A204.1 (cell line): Measurements from ENCODE around the gene FOXP2.
A peak's percentile ranks its signal among the peaks of the same experiment; 100 is the strongest.
"Not testable (repeated sequence)": the region's sequence is repeated elsewhere in the genome, so short reads cannot be mapped to it uniquely, and the experiment has no call there.

Source experiments
- FAIRE-seq: peaks from 2 replicates; lab custom pipeline; 2012; peaks lifted over from hg19 to GRCh38; lab: Jason Lieb, UNC

Gene FOXP2

DNA sequence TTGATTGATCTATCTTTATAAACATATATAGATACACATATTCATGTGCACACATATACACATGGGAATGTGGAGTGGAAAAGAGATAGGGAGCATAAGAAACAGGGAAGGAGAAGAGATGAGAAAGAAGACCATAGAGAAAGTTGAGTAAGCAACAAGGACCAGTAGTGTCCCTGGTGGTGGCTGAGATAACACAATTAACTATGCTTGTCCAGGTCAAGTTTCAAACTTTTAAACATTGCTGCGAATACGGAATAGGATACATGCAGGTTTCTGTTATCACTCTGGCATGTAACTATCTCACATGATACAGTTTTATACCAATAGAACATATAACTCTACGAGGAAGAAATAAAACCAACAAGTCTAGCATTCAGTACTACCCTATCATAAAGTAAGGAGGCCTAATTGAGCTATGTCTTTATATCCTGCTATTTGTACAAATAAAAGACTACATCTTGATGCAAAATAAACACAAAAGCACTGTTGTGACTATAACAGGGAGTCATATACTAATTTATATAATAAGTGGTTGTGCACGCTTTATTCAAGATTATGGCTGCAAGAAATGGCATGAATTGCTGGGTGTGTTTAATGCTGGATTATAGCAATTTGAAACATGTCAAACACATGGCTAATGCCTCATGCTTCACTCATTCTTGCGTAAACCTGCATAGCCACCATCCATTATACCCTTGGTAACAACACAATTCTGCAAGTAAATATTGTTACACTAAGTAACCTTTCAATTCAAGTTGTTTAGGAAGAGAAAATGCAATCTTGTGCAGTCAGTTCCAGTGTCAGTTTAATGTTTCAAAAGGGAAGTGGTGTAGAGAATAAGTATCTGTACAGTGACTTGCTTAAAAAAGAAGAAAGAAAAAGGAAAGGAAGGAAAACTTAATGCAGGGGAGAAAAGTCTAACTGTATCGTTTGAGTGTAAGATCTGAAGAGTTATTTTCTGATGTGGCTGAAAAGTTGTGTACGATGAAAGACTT is 8.2 kb downstream of the FOXP2 start:
- no peak for FAIRE-seq

DNA sequence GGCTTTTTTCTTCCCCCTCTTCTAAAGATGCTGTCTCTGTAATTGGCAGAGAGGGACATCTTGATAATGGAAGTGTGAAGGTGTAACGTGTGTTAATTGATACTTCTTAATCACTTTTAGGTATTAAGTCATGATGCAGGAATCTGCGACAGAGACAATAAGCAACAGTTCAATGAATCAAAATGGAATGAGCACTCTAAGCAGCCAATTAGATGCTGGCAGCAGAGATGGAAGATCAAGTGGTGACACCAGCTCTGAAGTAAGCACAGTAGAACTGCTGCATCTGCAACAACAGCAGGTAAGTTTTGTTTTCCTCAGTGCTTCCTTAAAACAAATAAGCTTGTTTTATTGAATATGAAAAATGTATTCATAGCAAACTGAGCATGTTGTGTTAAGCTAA is 11.8 kb downstream of the FOXP2 start:
- FAIRE-seq = no peak

DNA sequence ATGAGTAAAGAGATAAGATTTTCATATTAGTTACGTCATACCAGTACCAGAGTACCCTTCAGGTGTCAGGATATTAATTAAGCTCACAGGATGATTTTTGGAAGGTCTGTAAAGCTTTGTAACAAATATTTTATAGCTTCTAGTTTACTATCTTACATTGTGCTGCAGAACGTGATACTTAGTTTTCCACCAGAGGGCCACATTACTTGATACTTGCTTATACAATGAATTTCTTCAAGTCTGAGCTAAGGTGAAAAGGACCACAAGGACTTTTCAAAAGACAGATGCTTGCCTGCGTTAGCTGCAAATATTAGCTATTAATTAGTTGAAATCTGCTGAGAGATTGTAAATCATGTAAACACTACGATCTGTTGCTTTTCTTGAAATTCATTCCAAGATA is 12.2 kb downstream of the FOXP2 start:
- peak; percentile 96 for FAIRE-seq

DNA sequence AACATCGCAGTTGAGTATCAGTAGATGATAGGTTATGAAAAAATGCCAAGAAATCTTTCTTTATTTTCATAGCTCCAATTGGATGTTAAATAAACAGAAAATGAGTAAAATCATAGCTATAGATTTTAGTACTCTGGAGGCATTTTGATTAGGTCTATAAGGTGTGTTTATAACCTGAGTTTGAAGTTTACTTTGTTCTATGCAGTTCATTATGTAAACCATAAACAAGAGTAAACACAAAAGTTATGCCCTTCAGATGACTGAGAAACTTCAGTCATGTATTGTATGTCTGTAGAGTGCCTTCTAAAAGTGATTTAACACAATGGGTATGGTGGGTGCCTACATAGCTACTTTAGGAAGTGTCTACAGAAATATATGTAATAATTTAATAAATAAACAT is 13.6 kb downstream of the FOXP2 start:
- FAIRE-seq = peak; percentile 23

DNA sequence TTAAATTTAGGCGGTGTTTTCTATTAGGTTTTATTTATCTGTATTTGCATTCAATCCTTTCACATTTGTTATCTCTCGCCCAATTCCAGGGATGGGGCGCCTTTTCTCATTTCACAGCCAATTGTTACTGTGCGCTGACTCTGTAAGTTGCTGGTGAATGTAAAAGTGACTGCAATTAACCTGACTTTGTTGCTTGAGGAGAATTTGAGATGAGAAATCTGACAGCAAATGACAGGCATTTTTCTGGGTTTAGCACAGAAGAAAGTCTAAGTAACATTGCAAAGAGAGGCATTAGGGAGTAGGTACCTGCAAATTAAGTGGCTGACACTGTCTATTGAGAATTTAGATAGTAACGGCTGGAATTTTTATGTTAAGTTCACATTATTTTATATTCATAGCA is 16.6 kb downstream of the FOXP2 start:
- FAIRE-seq = no peak

DNA sequence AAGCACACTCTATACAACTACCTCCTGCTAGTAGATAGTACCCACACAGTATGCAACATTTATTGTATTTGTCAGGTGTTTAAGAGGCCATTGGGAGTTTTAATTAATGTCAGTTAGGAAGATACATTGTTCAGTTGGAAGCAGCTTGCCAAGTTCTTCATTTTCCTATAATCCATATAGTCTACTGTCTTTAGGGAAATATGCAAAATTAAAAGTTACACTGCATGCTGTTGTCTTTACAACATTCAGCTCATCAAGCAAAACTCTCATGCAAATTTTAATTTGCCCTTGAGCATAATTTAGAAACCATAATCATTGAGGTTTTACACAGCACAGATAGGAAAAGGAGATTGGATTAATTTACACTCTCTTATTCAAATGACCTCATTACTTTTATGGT is 17.4 kb downstream of the FOXP2 start:
- FAIRE-seq = no peak

DNA sequence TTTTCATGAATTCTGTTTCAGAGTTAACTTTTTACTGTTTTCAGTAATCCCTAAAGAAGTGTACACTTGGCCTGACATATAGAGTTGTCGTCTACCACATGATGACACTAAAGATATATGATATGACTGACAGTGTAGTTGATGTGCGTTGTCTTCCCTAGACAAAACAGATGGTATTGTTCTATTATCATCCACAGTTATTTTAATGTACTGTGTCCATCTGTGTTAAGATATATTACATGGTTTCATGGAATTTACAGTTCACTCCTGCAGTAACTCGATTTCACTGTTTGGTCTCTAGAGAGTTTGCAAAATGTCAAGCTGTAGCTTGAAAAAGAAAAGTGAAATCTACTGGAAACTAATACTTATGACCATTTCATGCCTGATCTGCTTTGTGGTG is 18.1 kb downstream of the FOXP2 start:
- FAIRE-seq = no peak

DNA sequence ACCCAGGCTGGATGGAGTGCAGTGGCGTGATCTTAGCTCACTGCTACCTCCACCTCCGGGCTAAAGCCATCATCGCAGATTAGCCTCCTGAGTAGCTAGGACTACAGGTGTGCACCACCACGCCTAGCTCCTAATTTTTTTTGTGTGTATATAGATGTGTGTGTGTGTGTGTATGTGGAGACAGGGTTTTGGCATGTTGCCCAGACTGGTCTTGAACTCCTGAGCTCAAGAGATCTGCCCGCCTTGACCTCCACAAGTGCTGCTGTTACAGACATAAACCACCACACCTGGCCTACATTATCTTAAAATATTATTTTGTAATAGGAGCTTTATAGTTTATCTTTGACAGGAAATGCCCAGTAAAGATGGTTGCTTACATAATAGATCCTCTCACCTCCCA is 25.0 kb downstream of the FOXP2 start:
- FAIRE-seq = no peak

DNA sequence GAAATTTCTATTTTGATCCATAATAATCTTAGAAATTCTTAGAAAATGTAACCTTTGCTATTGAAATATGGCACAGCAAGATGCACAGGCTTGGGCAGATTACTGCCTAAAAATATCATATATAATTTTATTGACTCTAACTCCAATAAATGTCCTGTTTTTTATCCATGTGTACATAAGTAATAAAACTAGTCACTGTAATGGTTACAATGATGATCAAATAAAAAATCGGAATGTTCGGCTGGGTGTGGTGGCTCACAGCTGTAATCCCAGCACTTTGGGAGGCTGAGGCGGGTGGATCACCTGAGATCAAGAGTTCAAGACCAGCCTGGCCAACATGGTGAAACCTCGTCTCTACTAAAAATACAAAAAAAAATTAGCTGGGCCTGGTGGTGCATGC is 26.3 kb downstream of the FOXP2 start:
- not testable (repeated sequence) for FAIRE-seq

DNA sequence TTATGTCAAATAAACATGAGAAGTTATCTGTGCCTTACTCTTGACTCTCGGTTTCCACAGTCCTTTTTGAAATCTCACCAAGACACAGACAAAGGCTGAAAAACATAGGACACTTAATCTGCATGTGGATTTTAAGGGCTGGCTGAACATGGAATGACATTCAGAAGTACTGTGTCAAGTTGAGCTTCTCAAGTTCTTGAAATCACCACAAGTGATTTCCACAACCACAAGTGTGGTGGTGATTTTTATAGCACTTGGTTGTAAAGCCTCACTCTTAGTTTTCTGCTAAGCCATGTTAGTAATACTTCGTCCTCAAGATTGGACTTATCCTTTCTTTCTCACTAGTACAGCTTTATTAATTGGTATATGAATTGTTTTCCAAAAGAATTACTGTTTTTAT is 29.6 kb downstream of the FOXP2 start:
- no peak for FAIRE-seq

DNA sequence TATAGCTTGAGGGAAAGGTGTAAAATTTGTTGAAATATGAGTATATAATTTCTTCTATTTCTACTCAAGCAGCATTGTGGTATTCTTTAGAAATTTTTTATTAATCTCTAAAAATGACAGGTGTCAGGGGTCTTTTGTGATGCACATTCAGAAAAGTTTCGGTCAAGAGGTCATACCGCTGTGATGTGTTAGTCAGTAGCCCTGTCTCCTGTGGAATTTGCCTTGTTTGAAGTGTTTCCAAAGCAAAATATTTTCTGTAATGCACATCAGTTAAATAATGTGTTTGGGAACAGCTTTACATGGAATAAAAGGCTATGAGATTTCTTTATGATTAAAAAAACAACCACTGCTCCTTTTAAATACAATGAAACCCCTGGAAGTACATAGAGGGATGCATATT is 35.8 kb downstream of the FOXP2 start:
- no peak for FAIRE-seq

DNA sequence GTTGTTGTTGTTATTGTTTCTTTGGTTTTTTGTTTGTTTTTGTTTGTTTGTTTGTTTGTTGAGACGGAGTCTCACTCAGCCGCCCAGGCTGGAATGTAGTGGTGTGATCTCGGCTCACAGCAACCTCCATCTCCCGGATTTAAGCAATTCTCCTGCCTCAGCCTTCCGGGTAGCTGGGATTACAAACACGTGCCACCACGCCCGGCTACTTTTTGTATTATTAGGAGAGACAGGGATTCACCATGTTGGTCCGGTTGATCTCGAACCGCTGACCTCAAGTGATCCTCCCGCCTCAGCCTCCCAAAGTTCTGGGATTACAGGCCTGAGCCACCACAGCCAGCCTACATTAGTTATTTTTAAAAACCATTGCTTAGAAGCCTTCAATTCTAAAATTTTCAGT is 45.0 kb downstream of the FOXP2 start:
- FAIRE-seq = no peak

DNA sequence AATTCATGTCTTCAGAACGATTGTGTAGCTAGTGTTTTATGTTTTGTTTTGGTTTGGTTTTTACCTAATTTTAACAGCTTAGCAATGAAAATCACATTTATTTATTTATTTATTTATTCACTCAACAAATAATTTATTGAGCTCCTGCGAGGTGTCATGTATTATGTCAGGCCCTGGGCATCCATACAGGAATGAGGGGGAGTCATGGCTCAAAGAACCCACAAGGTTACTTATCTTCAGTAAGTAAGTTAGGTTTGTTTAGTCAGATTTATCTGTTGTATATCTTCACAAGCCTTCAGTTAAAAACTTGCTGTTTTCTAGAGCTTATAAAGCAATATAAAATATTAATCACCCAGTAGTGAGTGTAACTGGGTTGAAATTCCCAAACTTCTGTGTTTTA is 45.4 kb downstream of the FOXP2 start:
- FAIRE-seq = no peak

DNA sequence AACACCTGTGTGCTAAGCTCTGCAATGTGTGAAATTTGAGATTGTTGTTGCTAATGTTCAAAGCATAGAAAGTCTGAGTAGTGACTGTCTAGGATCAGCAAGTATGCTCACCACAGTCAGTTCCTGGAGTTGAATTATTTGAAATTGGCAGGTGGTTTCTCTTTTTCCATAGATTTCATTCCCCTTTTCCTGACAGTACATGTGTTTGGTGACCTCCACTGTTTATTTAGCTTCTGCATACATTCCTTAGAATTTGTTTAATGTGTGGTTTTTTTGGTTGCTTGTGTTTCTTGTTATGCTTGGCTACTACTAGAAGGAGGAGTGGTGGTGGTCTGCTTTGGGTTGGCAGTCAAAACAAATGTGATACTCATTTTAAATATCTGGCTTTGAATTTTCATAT is 52.3 kb downstream of the FOXP2 start:
- no peak for FAIRE-seq

DNA sequence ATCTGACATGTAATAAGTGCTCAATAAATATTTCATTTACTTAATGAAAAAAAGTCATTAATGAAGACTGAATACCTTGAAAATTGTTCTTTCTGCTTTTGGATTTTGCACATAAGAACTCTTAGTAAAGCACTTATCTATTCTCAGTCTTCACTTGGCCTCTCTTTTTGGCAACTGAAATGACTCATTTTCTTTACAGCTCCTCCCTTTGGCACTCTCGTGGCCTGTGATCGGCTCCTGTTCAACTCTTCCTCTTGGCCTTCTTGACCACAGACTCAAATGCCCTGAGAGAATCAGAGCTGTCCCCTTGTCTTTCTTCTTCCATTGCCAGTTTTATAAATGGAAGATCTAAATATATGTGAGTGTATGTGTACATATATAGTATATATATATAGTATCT is 54.2 kb downstream of the FOXP2 start:
- no peak for FAIRE-seq

DNA sequence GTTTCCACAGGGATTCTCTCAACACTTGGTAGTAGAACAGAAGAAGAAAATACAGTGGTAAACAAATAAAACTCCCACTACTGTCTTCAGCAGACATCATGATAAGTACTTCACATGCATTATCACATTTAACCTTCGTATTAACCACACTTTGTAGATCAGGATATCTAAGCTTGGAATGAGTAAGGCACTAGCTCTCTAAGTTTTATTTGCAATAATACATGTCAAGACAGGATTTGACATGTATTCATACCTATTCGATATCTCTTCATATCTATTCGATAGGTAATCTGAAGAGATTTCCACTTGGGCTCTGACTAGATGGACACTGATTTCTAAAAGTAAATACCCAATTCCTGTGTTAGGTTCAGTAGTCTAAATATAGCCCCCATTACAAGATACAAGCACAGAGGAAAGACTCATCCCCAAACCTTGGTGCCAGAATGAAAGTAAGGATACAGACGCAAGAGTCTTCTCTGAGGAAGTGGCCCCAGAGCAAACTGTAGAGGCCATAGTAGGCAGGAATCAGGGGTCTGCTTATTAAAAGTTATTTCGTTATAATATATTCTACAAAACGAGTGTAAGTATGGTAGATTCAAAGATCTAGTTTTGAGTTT is 58.4 kb downstream of the FOXP2 start:
- FAIRE-seq = no peak

DNA sequence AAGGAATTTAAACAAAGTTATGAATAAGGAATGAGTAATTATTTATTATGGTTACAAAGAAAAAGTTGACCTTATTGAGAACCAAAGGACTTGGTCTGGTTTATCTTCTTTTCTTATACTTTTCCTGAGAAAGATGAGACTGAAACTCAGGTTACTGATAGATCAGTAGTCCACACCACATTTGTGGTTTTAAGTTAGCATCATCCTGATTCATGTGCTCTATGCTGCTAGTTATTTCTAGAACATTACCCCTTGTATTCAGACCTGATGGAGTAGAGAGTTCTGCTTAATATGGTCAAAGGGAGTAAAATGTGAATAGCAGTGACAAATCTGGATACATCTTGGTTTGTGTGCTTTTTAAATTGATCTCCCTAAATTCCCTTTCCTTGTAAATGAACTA is 63.8 kb downstream of the FOXP2 start:
- no peak for FAIRE-seq

DNA sequence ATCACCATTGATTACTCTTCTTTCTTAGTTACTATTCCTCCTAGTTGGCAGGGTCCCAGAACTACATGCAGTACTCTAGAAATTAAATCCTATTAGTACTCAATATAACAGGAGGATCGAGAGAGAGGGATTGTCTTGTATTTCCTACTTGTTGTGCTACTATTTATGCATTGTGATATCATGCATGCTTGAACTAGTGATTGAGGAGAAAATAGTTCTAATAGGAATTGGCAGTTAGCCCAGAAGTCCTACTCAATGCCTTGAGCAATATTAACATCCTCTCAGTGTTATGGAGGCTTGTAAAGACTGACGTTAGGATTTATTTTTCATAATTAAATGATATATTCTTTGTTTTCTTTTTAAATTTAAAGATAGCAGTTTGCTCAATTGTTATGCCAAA is 67.4 kb downstream of the FOXP2 start:
- no peak for FAIRE-seq

DNA sequence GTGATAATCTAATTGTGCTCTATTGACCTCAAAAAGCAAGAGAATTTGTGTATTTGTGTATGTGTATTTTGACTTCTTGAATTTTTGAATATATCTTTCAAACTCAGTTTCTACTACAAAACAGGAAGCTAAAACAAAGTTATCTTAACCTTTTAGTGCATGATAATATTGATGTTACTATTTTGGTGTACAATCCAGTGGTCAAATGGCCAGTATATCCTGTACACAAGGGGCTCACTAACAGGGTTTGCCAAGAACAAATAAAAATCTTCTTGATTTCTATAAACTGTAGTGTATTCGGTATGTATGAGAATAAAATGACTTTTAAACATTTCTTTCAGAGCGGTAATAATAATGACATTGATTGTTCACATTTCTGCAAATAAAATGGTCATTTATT is 69.6 kb downstream of the FOXP2 start:
- FAIRE-seq = no peak

DNA sequence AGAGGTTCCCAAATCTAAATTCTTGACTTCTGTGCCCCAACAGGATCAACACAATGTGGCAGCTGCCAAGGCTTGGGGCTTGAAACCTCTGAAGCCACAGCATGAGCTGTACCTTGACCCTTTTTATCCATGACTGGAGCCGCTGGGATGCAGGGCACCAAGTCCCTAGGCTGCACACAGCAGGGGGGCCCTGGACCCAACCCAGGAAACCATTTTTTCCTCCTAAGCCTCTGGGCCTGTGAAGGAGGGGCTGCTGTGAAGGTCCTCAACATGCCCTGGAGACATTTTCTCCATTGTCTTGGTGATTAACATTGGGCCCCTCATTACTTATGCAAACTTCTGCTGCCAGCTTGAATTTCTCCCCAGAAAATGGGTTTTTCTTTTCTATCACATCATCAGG is 72.6 kb downstream of the FOXP2 start:
- no peak for FAIRE-seq

DNA sequence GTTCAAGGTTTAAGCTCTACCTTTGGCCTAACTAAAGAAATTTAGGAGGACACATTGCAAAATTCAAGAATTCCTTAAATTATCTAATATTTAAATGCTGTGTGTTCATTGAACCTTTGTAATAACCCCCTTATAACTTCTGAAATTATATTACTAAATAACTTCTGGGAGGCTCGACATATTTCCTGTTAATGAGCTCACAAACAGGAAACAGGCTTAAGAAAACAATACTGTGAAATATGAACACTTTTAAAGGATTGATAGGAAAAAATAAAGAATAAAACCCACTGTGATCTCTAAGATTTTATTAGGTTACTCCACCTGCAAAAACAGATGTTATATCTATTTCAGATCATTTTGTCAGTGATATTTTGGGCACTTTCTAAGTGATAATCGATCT is 74.1 kb downstream of the FOXP2 start:
- no peak for FAIRE-seq

DNA sequence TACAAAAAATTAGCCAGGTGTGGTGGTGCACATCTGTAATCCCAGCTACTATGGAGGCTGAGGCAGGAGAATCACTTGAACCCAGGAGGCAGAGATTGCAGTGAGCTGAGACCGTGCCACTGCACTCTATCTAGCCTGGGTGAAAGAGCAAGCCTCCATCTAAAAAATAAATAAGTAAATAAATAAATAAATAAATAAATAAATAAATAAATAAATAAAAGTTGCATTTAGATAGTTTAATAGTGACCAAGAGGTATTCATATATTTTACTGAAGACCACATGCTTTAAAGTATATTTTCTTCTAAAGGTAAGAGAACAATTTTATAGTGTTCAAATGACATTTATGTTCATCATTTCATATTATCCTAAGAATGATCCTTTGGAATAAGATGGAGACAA is 82.9 kb downstream of the FOXP2 start:
- not testable (repeated sequence) for FAIRE-seq

DNA sequence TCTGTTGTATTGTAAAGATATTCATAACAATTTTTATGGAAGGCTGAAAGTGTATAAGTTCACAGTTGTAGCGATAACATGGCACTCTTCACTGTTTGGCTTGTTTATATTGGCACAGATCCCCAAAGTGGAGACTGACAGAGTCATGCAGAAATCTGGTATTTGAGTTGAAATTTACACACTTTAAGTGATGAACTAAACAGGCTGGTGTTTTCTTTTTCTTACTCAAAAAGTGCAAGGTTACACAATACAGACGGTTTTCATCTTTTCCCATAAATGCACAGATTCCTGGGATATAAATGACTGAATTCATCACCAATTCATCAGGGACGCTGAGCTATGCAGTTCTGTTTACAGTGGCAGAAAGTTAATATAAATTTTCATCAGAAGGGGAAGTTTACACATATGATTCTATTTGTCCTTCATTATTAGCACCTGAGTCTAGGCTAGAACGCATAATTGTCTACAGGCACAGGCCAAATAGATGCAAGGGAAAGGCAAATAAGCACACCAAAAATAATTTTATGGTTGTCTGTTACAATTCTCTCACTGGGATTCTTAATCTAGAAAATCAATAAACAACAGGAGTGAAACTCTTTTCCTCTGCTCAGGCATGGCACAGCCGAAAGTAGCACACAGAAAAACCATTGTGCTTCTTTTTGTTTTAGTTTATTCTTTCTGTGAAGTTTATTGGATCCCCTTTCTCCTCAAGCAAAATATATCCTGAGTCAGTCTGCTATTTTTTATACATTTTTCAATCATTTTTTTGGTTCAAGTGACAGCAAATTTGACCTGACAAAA is 88.0 kb downstream of the FOXP2 start:
- no peak for FAIRE-seq
